AG20443 (cell line): ENCODE results near the gene RFX3.

ENCODE experiments used
- DNase-seq: peaks from one replicate; pipeline ENCODE4 v3.0.0; 2012; ENCODE audit warnings: low spot score, mixed read lengths

Gene RFX3

GRCh38 chr9:3525836-3526164, at the start of gene RFX3:
TSS of gene RFX3 (minus strand) at chr9:3526001. CDS start at chr9:3395588, 130,413 bp downstream.
- DNase-seq = peak; percentile 95

GRCh38 chr9:3571500-3571899, 45.7 kb upstream of the RFX3 start:
- no peak for DNase-seq

GRCh38 chr9:3569529-3569928, 43.7 kb upstream of the RFX3 start:
- no peak for DNase-seq

GRCh38 chr9:3567988-3568387, 42.2 kb upstream of the RFX3 start:
- no peak for DNase-seq

GRCh38 chr9:3553076-3553765, 27.4 kb upstream of the RFX3 start:
- DNase-seq = no peak

- DNase-seq = no peak
Measured at GRCh38 chr9:3549225-3549624, 23.4 kb upstream of the RFX3 start.

GRCh38 chr9:3548648-3549047, 22.8 kb upstream of the RFX3 start:
- DNase-seq = no peak

- no peak for DNase-seq
Measured at GRCh38 chr9:3541206-3541605, 15.4 kb upstream of the RFX3 start.

GRCh38 chr9:3534614-3535404, 9.0 kb upstream of the RFX3 start:
- DNase-seq = no peak

GRCh38 chr9:3532158-3532557, 6.4 kb upstream of the RFX3 start:
- DNase-seq = no peak

GRCh38 chr9:3528451-3528850, 2.6 kb upstream of the RFX3 start:
- no peak for DNase-seq

- DNase-seq = peak; percentile 20
Measured at GRCh38 chr9:3526997-3527940, 1.5 kb upstream of the RFX3 start.

GRCh38 chr9:3526165-3526996, 580 bp upstream of the RFX3 start:
- peak; percentile 90 for DNase-seq

- peak; percentile 33 for DNase-seq
Measured at GRCh38 chr9:3525096-3525835, 535 bp downstream of the RFX3 start.

GRCh38 chr9:3521966-3522365, 3.8 kb downstream of the RFX3 start:
- DNase-seq = no peak

GRCh38 chr9:3520564-3520963, 5.2 kb downstream of the RFX3 start:
- DNase-seq = no peak

GRCh38 chr9:3517377-3518048, 8.3 kb downstream of the RFX3 start:
- no peak for DNase-seq

- no peak for DNase-seq
Measured at GRCh38 chr9:3516667-3517330, 9.0 kb downstream of the RFX3 start.

- no peak for DNase-seq
Measured at GRCh38 chr9:3515405-3515804, 10.4 kb downstream of the RFX3 start.

GRCh38 chr9:3514786-3515185, 11.0 kb downstream of the RFX3 start:
- no peak for DNase-seq
